Ramos (cell line): ENCODE results near the gene UFSP1.

Experiments used
- in situ Hi-C: fragments of 300-500 bp; cut with MboI; formaldehyde crosslinking; loops from one replicate; pipeline ENCODE4 v1.14.3; 2022; ENCODE audit warnings: low sequenced_read_pairs; ENCODE audit not compliant: unreplicated experiment

The UFSP1 gene

GRCh38 chr7:100885440-100886141 is 3.9 kb downstream of the UFSP1 start:
- in situ Hi-C loops = no loop called here

GRCh38 chr7:100884736-100885439 is 4.6 kb downstream of the UFSP1 start:
- in situ Hi-C loops = no loop called here

GRCh38 chr7:100882785-100883526 is 6.6 kb downstream of the UFSP1 start:
- in situ Hi-C loops = no loop called here

- in situ Hi-C loops = no loop called here
Observed at GRCh38 chr7:100882201-100882600, 7.3 kb downstream of the UFSP1 start.

GRCh38 chr7:100881136-100881535 is 8.4 kb downstream of the UFSP1 start:
- in situ Hi-C loops = no loop called here

GRCh38 chr7:100880645-100881044 is 8.9 kb downstream of the UFSP1 start:
- in situ Hi-C loops = no loop called here

GRCh38 chr7:100879685-100880261 is 9.7 kb downstream of the UFSP1 start:
- in situ Hi-C loops = no loop called here

- in situ Hi-C loops = no loop called here
Observed at GRCh38 chr7:100878685-100879084, 10.8 kb downstream of the UFSP1 start.

GRCh38 chr7:100878013-100878412 is 11.5 kb downstream of the UFSP1 start:
- in situ Hi-C loops = no loop called here

GRCh38 chr7:100875356-100875751 is 14.2 kb downstream of the UFSP1 start:
- in situ Hi-C loops = no loop called here

GRCh38 chr7:100874577-100875355 is 14.7 kb downstream of the UFSP1 start, which contains the start of gene SRRT:
SRRT (plus strand) TSS chr7:100875103; CDS start chr7:100875591, 488 bp downstream.
- in situ Hi-C loops = loop anchor here (25.0 kb wide), 1 partner anchor 1588 kb away; the partner anchor contains the start of genes ALKBH4 and LRWD1

GRCh38 chr7:100874300-100874576 is 15.3 kb downstream of the UFSP1 start:
- in situ Hi-C loops = loop anchor here (25.0 kb wide), 1 partner anchor 1588 kb away; the partner anchor contains the start of genes ALKBH4 and LRWD1

- in situ Hi-C loops = loop anchor here (25.0 kb wide), 1 partner anchor 1589 kb away; the partner anchor contains the start of genes ALKBH4 and LRWD1
Observed at GRCh38 chr7:100873599-100874299, 15.8 kb downstream of the UFSP1 start.

- in situ Hi-C loops = loop anchor here (25.0 kb wide), 1 partner anchor 1594 kb away; the partner anchor contains the start of genes ALKBH4 and LRWD1
Observed at GRCh38 chr7:100867776-100868485, 21.6 kb downstream of the UFSP1 start.

- in situ Hi-C loops = loop anchor here (25.0 kb wide), 1 partner anchor 1595 kb away; the partner anchor contains the start of genes ALKBH4 and LRWD1
Observed at GRCh38 chr7:100867040-100867775, 22.3 kb downstream of the UFSP1 start, which contains the start of gene TRIP6. TRIP6 (plus strand) TSS chr7:100867387; CDS start chr7:100867498, 111 bp downstream.

- in situ Hi-C loops = loop anchor here (25.0 kb wide), 1 partner anchor 1596 kb away; the partner anchor contains the start of genes ALKBH4 and LRWD1
Observed at GRCh38 chr7:100866729-100867039, 22.8 kb downstream of the UFSP1 start.

GRCh38 chr7:100865938-100866728 is 23.4 kb downstream of the UFSP1 start:
- in situ Hi-C loops = loop anchor here (25.0 kb wide), 1 partner anchor 1596 kb away; the partner anchor contains the start of genes ALKBH4 and LRWD1
